Measurements from ENCODE around the gene SNAI3. TPM values are rescaled to one million over a fixed set of nuclear protein-coding genes. Genes with fewer than 3 reads are reported as not detected.

Gene SNAI3
- total and polyA plus RNA-seq, 2 of the 8 experiments (the other 6 are each of a cell fraction or from before 2014, with no cell fraction given): 8.5 to 13.3 TPM

- Histone ChIP-seq H3K4ac (replicated peaks; ENCODE audit: insufficient read length, low read depth, low read length) (peak overlapping the region; percentile 67), H2BK120ac (replicated peaks; ENCODE audit: low read depth, low read length) (no peak overlapping the region), H3K9me3 (ENCODE audit: insufficient read depth in 2 of 2, low read depth in 1 of 2, low read length in 1 of 2) (no peaks in the 10 kb centered on the region), H3K14ac (ENCODE audit: insufficient read length) (no peak overlapping the region), H2AK5ac (ENCODE audit: low read depth, low read length) (no peak overlapping the region), H3K27me3 (replicated peaks in 1 of 4; ENCODE audit: control insufficient read depth in 3 of 4, extremely low read depth in 1 of 4, insufficient read depth in 3 of 4, low read length in 3 of 4) (no peaks in the 10 kb centered on the region), H2BK5ac (ENCODE audit: low read depth, low read length) (peak overlapping the region; percentile 55; the same call in 1 of the 2 replicates), H3K4me2 (ENCODE audit: insufficient read depth in 1 of 2, low read depth in 2 of 2, low read length in 2 of 2) (peak overlapping the region; percentile 80 to 92), H4K91ac (replicated peaks; ENCODE audit: insufficient read length, low read length) (no peak overlapping the region), H4K20me1 (replicated peaks in 1 of 2; ENCODE audit: control insufficient read depth in 1 of 2, insufficient read depth in 2 of 2, low read length in 2 of 2) (peaks cover under 1 to 26% of the 10 kb centered on the region in 2 experiments), H3K23me2 (ENCODE audit: low read depth, low read length) (peaks cover 10% of the 10 kb centered on the region; the same call in 1 of the 2 replicates), H4K8ac (ENCODE audit: extremely low read depth, insufficient read depth, low read length) (0 out of 2 replicates have a peak overlapping the region, but pooled peaks have one; percentile 57), H3K79me2 (ENCODE audit: control insufficient read depth in 1 of 2, insufficient read depth in 2 of 2, low read length in 2 of 2) (no peaks in the 10 kb centered on the region; a peak in 1 of 4 replicates), H2BK20ac (ENCODE audit: low read length) (no peak overlapping the region), H3K36me3 (ENCODE audit: control insufficient read depth in 2 of 4, insufficient read depth in 4 of 4, low read length in 3 of 4) (peaks cover 3 to 24% (median 4%) of the 10 kb centered on the region in 4 experiments; a peak in 7 of 8 replicates), H3K23ac (ENCODE audit: insufficient read length) (no peak overlapping the region), H3K18ac (ENCODE audit: extremely low read depth, low read length) (no peak overlapping the region), H2BK12ac (ENCODE audit: low read depth, low read length) (no peak overlapping the region), H3K9ac (replicated peaks in 1 of 4; ENCODE audit: extremely low read depth in 1 of 4, low read depth in 3 of 4, low read length in 3 of 4) (no peak overlapping the region), H3K79me1 (ENCODE audit: low read depth, low read length) (peaks cover 6% of the 10 kb centered on the region), H4K5ac (ENCODE audit: insufficient read length, low read depth, low read length) (peak overlapping the region; percentile 36), H3K27ac (ENCODE audit: low read depth, low read length) (no peak overlapping the region), H3K4me1 (replicated peaks in 1 of 4; ENCODE audit: control insufficient read depth in 3 of 4, insufficient read depth in 4 of 4, low read length in 3 of 4) (peaks cover 0 to 11% (median 7%) of the 10 kb centered on the region in 4 experiments; a peak in 5 of 7 replicates), H3K56ac (replicated peaks; ENCODE audit: insufficient read length, low read depth, low read length) (no peak overlapping the region), H2BK15ac (ENCODE audit: low read length) (no peak overlapping the region), H2AFZ (ENCODE audit: low read length) (no peak overlapping the region), H3K4me3 (ENCODE audit: extremely low read depth in 1 of 4, insufficient read depth in 2 of 4, low read depth in 3 of 4, low read length in 4 of 4) (peak overlapping the region; percentile 31 to 95 (median 54); a peak in 5 of 8 replicates)
- no peak for FAIRE-seq
- 72% methylated on average over 24 of the region's 24 CpGs; no CpG with 5 or more reads in 1 of the 2 experiments for WGBS, 2 experiments (ENCODE audit: extremely low coverage in 1 of 2, insufficient coverage in 1 of 2, insufficient read length in 1 of 2, insufficient replicate concordance in 2 of 2, low coverage in 1 of 2, low lambda C conversion rate in 2 of 2, missing lambda C conversion rate in 1 of 2)
- CTCF ChIA-PET (ENCODE audit: partially characterized antibody): interaction anchor here (0.5 to 1.6 kb wide), 2 partner anchors 19 to 136 kb away, joined by 3 read pairs; no protein-coding TSS in a partner anchor
- POLR2A ChIA-PET (ENCODE audit: partially characterized antibody): interaction anchor here (1.7 to 4.9 kb wide), 3 partner anchors 9 to 12 kb away, joined by 5 to 35 read pairs (median 19); partner anchors contain the start of genes IL17C and MVD
- DNase-seq (ENCODE audit: low read depth in 1 of 2, low spot score in 2 of 2): no peak
- TF ChIP-seq POLR2AphosphoS5 (IDR thresholded peaks at IDR 0.05; ENCODE audit: low read depth, low read length) (no peak), SP1 (IDR thresholded peaks at IDR 0.05; ENCODE audit: low read depth, low read length) (no peak), KDM5A (IDR thresholded peaks at IDR 0.05; ENCODE audit: low read length) (no peak), SRF (IDR thresholded peaks at IDR 0.05; ENCODE audit: low read depth, low read length) (no peak), BRCA1 (IDR thresholded peaks at IDR 0.05; ENCODE audit: low read depth, low read length) (no peak), YY1 (IDR thresholded peaks at IDR 0.05; ENCODE audit: low read depth, low read length) (no peak), GABPA (IDR thresholded peaks at IDR 0.05; ENCODE audit: borderline replicate concordance, insufficient read depth, low read length) (no peak), PHF8 (conservative IDR thresholded peaks at IDR 0.05; ENCODE audit: low read depth, low read length) (no peak), CBX5 (IDR thresholded peaks at IDR 0.05; ENCODE audit: low read depth, low read length) (no peak)
- TF ChIP-seq, protein P1, sequence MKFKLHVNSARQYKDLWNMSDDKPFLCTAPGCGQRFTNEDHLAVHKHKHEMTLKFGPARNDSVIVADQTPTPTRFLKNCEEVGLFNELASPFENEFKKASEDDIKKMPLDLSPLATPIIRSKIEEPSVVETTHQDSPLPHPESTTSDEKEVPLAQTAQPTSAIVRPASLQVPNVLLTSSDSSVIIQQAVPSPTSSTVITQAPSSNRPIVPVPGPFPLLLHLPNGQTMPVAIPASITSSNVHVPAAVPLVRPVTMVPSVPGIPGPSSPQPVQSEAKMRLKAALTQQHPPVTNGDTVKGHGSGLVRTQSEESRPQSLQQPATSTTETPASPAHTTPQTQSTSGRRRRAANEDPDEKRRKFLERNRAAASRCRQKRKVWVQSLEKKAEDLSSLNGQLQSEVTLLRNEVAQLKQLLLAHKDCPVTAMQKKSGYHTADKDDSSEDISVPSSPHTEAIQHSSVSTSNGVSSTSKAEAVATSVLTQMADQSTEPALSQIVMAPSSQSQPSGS (IDR thresholded peaks at IDR 0.05; ENCODE audit: low read length): no peak
Measured at GRCh38 chr16:88651276-88651988, 34.9 kb downstream of the SNAI3 start.

Measured in H1 (cell line).